Left lung (tissue), 10 donors: Measurements from ENCODE around the gene PLCL1. TPM values are rescaled to one million over a fixed set of nuclear protein-coding genes. Genes with fewer than 3 reads are reported as not detected.

Experiments used
- ATAC-seq: fragments of 200-7000 bp; cut with Tn5 transposase; one replicate; pipeline ENCODE4 v1.9.1; 2020; ENCODE audit warnings: moderate library complexity
- DNase-seq, 4 donors: peaks; one replicate each; pipeline ENCODE4 v3.0.0-alpha.2; 2013 to 2020
- H3K27ac ChIP-seq, 2 donors: fragments of 200-600 bp; sonication (generic) in 1 of 2; one replicate each; pipeline versions ENCODE4 v1.5.0 to v1.8.0; 2020 to 2021
- H3K27me3 ChIP-seq, 2 donors: fragments of 200-600 bp; sonication (generic) in 1 of 2; one replicate each; pipeline versions ENCODE4 v1.5.0 to v1.8.0; 2020 to 2021
- H3K36me3 ChIP-seq, 2 donors: fragments of 200-600 bp; sonication (generic) in 1 of 2; one replicate each; pipeline versions ENCODE4 v1.5.0 to v1.8.0; 2020 to 2021
- H3K4me1 ChIP-seq, 2 donors: fragments of 200-600 bp; one replicate each; pipeline ENCODE4 v1.8.0; 2021
- H3K4me3 ChIP-seq, 2 donors: fragments of 200-600 bp; sonication (generic) in 1 of 2; one replicate each; pipeline versions ENCODE4 v1.5.0 to v1.8.0; 2020 to 2021; ENCODE audit warnings: mild to moderate bottlenecking in 1 of 2
- H3K9me3 ChIP-seq, 2 donors: fragments of 200-600 bp; sonication (generic) in 1 of 2; one replicate each; pipeline versions ENCODE4 v1.5.0 to v1.8.0; 2020 to 2021
- CTCF ChIP-seq, 2 donors: fragments of 200-600 bp; sonication (generic) in 1 of 2; IDR thresholded peaks; one replicate each; pipeline versions ENCODE4 v1.5.0 to v1.8.0; 2021; ENCODE audit warnings: antibody characterized with exemption in 2 of 2
- intact Hi-C, 2 donors: fragments of 100-400 bp; cut with DNase I; formaldehyde crosslinking; loops; one replicate each; pipeline versions ENCODE4 v1.11.2 to v1.14.2; 2022
- polyA plus RNA-seq, 6 donors: library from polyadenylated mRNA; unstranded; fragments of 120-200 nt; gene quantifications; one replicate each; pipeline ENCODE4 v1.2.1, GENCODE V29; 2013; ENCODE audit not compliant: insufficient read length in 6 of 6
- total RNA-seq, 2 donors: library from RNA; stranded (reverse); fragmentation: NEBNext Ultra II Directional; extraction: Animal tissue kit (Norgen Biotek cat#: 25700); gene quantifications; one replicate each; pipeline ENCODE4 v1.2.1, GENCODE V29; 2021
- donor health status: DM: no; HTN: yes; CAD: no.
- donor health status: DM: no; HTN: no; CAD: no.

The PLCL1 gene
- total and polyA plus RNA-seq, 8 donors, result 3.4 to 15.3 (median 10.3) TPM

- H3K4me1 ChIP-seq, result no peaks in the 10 kb centered on the region
- ATAC-seq (no peak), DNase-seq (no peak)
- H3K9me3 ChIP-seq, result no peaks in the 10 kb centered on the region
- intact Hi-C loops, result no loop called here
- H3K36me3 ChIP-seq, result no peaks in the 10 kb centered on the region
- H3K27ac ChIP-seq, result no peak overlapping the region
- no peak overlapping the region for H3K4me3 ChIP-seq
- H3K27me3 ChIP-seq, result no peaks in the 10 kb centered on the region
- no peak for TF ChIP-seq CTCF (IDR thresholded peaks at IDR 0.05)
These were observed 231.9 kb downstream of the PLCL1 start for GRCh38 chr2:198036029-198036879.

GRCh38 chr2:198040835-198041234 lies 236.4 kb downstream of the PLCL1 start:
- H3K4me3 ChIP-seq, result no peak overlapping the region
- H3K36me3 ChIP-seq, result no peaks in the 10 kb centered on the region
- no peaks in the 10 kb centered on the region for H3K9me3 ChIP-seq
- no peak overlapping the region for H3K27ac ChIP-seq
- no peaks in the 10 kb centered on the region for H3K27me3 ChIP-seq
- intact Hi-C loops, result no loop called here
- no peak for ATAC-seq
- H3K4me1 ChIP-seq, result no peaks in the 10 kb centered on the region
- TF ChIP-seq CTCF (IDR thresholded peaks at IDR 0.05), result no peak
- DNase-seq, result no peak

GRCh38 chr2:198042189-198042588 lies 237.8 kb downstream of the PLCL1 start:
- H3K4me1 ChIP-seq, result no peaks in the 10 kb centered on the region
- DNase-seq, result no peak

GRCh38 chr2:198044777-198045176 lies 240.4 kb downstream of the PLCL1 start:
- Histone ChIP-seq H3K9me3 (no peaks in the 10 kb centered on the region), H3K27ac (no peak overlapping the region), H3K27me3 (no peaks in the 10 kb centered on the region), H3K4me3 (no peak overlapping the region), H3K36me3 (no peaks in the 10 kb centered on the region), H3K4me1 (no peaks in the 10 kb centered on the region)
- no peak for ATAC-seq
- no peak for DNase-seq
- intact Hi-C loops, result no loop called here
- TF ChIP-seq CTCF (IDR thresholded peaks at IDR 0.05), result no peak

More at GRCh38 chr2:198042189-198042588, 237.8 kb downstream of the PLCL1 start:
- ATAC-seq, result no peak
- H3K36me3 ChIP-seq, result no peaks in the 10 kb centered on the region
- H3K4me3 ChIP-seq, result no peak overlapping the region
- intact Hi-C loops, result no loop called here
- TF ChIP-seq CTCF (IDR thresholded peaks at IDR 0.05), result no peak
- H3K9me3 ChIP-seq, result no peaks in the 10 kb centered on the region
- H3K27me3 ChIP-seq, result no peaks in the 10 kb centered on the region
- H3K27ac ChIP-seq, result no peak overlapping the region

- DNase-seq (no peak), ATAC-seq (no peak)
- Histone ChIP-seq H3K9me3 (no peaks in the 10 kb centered on the region), H3K27ac (no peak overlapping the region), H3K4me3 (no peak overlapping the region), H3K27me3 (no peaks in the 10 kb centered on the region), H3K36me3 (no peaks in the 10 kb centered on the region), H3K4me1 (no peaks in the 10 kb centered on the region)
- intact Hi-C loops, result no loop called here
- TF ChIP-seq CTCF (IDR thresholded peaks at IDR 0.05), result no peak
These were observed 240.8 kb downstream of the PLCL1 start for GRCh38 chr2:198045227-198045626.
